ENCODE measurements around the gene MPV17L2.

- TF ChIP-seq CTCF (conservative IDR thresholded peaks at IDR 0.05; ENCODE audit: low read depth, low read length) (no peak), POLR2A (IDR thresholded peaks at IDR 0.05; ENCODE audit: low read depth, low read length) (no peak), USF2 (IDR thresholded peaks at IDR 0.05; ENCODE audit: low read depth, low read length) (no peak), MAZ (IDR thresholded peaks at IDR 0.05; ENCODE audit: borderline replicate concordance, low read depth, low read length) (no peak), RAD21 (IDR thresholded peaks at IDR 0.05; ENCODE audit: low read length) (no peak), RFX5 (IDR thresholded peaks at IDR 0.05; ENCODE audit: low read depth, low read length) (no peak), CEBPB (IDR thresholded peaks at IDR 0.05; ENCODE audit: low read depth, low read length) (no peak), RCOR1 (IDR thresholded peaks at IDR 0.05; ENCODE audit: insufficient replicate concordance, low read length) (no peak), MAFK (IDR thresholded peaks at IDR 0.05; ENCODE audit: low read depth, low read length) (no peak)
These were observed 19.9 kb upstream of the MPV17L2 start for GRCh38 chr19:18173054-18173571.

Measured in IMR-90 (cell line).